Measurements from ENCODE around the gene TRIM63.

TRIM63 gene

DNA sequence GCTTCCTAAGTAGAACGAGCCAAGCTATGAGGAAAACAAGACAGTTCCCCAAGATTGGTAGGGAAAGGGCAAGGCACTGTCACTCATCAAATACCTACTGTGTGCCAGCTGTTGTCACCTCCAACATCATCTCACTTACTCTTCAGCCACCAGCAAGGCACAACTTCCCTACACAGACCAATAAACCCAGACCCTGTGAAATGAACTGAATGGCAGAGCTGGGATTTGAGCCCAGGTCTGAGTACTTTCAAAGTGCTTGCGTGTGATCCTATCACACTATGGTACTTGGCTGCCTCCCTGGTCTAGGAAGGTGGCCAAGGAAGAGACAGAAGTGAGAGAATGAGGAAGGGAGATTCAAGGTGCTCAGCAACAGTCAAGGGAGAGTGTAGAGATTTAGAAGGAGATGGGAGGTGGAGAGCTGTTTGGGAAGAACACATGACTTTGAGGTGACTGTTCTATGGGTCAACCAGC, 16.7 kb upstream of the TRIM63 start:
- FAIRE-seq, result no peak

DNA sequence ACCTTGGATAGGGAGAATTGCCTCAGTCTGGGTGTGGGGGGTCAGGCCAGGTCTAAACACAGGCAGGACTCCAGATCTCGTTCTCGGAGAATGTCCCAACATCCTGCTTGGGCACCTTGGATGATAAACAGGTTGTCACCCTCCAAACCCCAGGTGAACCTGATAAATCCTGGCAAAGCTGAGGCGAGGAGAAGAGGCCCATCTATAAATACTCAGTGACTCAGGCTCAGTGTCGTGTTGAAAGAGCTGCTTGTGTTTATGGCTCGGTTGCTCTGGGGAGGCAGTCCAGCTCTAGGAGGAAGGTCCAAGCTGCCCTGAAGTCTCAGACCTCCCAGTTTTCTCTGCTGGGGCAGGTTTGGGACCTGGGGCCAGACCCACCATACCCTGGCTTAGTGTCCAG, 15.8 kb upstream of the TRIM63 start:
- FAIRE-seq, result no peak

- no peak for FAIRE-seq
Observed at GRCh38 chr1:26082020-26082350, 14.6 kb upstream of the TRIM63 start.

- FAIRE-seq, result no peak
Observed at GRCh38 chr1:26081267-26082019, 14.0 kb upstream of the TRIM63 start.

DNA sequence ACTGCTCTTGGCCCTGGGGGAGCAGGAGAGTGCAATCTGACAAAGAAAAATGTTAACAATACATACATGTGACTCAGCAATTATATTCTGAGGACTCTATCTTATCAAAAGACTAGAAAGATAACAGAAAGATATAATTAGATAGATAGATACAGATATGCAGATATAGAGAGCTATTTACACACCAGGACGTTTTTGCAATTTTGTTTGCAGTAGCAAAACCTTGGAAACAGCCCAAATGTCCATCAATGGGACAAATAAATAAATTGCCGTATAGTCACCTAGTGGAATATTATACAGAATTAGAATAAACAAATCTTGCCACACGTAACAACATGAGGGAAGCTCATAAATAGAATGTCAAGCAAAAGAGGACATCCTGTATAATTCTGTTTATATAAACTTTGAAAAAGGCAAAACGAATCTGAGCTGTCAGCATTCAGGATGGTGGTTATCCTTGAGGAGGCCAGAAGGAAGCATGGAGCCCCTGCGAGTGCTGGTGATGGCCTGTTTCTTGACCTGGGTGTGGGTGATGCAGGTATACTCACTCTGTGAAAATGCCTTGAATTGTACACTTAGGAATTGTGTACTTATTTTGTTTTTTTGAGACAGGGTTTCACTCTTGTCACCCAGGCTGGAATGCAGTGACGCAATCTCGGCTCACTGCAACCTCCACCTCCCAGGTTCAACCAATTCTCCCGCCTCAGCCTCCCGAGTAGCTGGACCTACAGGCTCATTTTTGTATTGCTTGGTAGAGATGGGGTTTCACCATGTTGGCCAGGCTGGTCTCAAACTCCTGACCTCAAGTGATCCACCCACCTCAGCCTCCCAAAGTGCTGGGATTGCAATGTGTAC, 12.8 kb upstream of the TRIM63 start:
- FAIRE-seq, result no peak

- no peak for FAIRE-seq
Observed at GRCh38 chr1:26079178-26079563, 11.7 kb upstream of the TRIM63 start.

DNA sequence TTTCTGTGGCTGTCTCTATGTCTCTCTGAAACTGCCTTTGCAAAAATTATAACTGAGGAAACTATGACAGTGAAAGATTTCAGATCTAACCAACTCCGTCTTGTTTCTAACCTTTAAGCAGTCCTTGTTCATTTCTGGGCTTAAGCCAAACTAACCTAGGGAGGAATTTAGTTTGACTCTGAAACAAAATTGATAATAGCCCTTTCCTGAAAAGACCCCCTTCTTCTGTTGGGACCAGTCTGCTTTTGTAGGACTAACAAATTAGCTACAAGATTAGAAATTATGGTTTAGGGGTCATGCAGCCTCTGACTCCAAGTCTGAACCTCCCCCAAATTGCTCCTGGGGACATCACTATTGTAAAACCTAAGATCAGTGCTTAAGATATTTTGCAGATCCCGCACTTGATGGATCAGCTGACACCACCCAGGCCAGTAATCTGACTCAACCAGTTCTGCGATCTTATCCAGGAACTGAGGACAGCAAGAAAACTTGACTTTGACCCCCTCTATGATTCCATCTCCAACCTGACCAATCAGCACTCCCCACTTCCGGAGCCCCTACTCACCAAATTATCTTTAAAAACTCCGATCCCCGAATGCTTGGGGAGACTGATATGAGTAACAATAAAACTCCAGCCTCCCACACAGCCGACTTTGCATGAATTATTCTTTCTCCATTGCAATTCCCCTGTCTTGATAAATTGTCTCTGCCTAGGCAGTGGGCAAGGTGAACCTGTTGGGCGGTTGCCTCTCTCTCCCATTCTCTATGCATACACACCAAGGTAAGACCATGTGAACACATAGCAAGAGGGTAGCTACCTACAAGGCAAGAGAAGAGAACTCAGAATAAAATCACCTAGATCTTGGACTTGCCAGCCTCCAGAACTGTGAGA, 11.1 kb upstream of the TRIM63 start:
- FAIRE-seq, result no peak

GRCh38 chr1:26077524-26077923, 10.1 kb upstream of the TRIM63 start:
- no peak for FAIRE-seq

GRCh38 chr1:26075421-26076144, 8.2 kb upstream of the TRIM63 start:
- no peak for FAIRE-seq

DNA sequence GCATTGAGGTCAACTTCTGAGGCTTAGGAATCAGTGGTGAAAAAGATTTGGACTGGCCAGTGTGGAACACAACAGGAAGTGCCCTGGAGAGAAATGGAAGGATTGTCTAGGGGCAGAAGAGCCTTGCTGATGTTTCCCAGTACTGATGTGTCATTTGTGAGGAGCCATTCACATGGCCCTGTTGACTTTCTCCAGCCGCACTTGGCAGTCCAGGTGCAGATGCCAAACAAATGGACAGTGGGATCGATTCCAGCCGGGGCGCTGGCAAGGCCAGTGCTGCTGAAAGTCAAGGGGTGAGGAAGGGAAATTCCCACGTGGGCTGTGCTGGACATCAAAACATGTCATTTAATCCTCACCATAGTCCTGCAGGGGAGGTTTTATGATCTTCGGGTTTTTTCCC, 4.9 kb upstream of the TRIM63 start:
- no peak for FAIRE-seq

GRCh38 chr1:26070963-26071342, 3.5 kb upstream of the TRIM63 start:
- FAIRE-seq, result no peak

- no peak for FAIRE-seq
Observed at GRCh38 chr1:26070296-26070962, 3.0 kb upstream of the TRIM63 start.

DNA sequence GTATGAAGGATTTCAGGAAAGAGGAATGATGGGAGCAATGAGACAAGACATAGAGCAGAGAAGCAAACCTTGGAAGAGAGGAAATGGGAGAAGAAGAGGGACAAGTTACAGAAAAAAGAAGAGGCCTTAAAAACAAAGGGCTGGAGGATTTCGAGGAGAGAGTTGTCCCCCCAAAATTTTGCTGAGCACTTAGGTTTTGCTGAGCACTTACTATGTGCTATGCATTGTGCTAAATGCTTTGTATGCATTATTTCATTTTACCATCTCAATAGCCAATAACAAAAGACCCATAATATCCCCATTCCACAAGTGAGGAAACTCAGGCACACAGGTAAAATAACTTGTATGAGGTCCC, 2.5 kb upstream of the TRIM63 start:
- no peak for FAIRE-seq

DNA sequence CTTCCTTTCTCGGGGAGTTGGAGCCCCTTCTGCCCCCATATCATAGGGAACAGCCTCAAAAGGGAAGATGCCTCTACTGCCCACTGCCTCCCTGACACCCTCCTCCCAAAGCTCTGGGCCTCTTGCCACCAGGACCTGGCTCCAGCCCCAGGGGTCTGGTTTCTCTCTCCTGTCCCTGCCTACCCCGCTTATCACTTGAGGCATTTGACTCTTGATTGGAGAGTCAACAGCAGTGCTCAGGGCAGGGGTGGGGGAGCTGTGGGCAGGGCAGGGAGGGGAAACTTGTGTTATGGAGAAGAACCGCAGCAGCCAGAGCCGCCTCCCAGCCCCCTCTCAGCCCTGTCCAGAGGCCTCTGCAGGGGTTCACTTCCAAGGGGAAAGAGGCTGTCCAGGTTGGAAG, 573 bp downstream of the TRIM63 start:
- no peak for FAIRE-seq

GRCh38 chr1:26066160-26066559, 1.3 kb downstream of the TRIM63 start:
- FAIRE-seq, result no peak

DNA sequence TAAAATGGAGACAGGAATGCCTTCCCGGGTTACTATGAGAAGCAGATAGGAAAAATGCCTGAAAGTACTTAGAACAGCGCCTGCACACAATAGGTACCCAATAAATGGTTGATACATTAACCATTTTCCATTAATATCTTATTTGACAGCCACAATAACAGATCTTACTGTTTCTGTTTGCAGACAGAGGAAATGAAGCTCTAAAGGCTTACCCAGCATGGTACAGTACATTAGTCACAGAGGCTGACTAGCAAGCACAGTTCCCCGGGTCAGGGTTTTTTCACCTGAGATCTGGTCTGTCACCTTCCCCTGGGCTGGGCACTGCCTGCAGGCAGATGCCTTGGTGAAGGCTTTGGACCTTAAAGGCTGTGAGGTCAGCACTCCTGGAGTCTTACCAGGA, 2.9 kb downstream of the TRIM63 start:
- no peak for FAIRE-seq

GRCh38 chr1:26060832-26061574, 6.4 kb downstream of the TRIM63 start:
- FAIRE-seq, result no peak

DNA sequence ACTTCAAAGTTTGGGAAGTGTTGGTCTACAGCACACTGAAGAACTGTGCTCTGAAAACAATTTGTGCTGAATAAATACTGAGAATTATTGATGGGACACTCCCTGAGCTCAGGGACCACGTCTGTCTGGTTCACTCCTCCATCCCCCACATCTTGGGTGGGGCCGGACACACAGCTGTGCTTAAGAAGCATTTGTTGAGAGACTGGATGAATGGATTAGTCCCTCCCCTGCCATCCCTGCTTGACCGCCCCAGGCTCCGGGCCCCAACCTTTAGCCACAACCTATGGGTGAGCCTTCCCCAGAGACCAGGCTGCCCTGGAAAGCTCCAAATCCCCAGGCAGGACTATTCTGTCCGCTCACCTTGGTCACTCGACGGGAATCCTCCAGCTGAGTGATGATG, 7.5 kb downstream of the TRIM63 start:
- FAIRE-seq, result no peak

- no peak for FAIRE-seq
Observed at GRCh38 chr1:26058052-26058595, 9.3 kb downstream of the TRIM63 start.

GRCh38 chr1:26057189-26057588, 10.2 kb downstream of the TRIM63 start:
- FAIRE-seq, result no peak

DNA sequence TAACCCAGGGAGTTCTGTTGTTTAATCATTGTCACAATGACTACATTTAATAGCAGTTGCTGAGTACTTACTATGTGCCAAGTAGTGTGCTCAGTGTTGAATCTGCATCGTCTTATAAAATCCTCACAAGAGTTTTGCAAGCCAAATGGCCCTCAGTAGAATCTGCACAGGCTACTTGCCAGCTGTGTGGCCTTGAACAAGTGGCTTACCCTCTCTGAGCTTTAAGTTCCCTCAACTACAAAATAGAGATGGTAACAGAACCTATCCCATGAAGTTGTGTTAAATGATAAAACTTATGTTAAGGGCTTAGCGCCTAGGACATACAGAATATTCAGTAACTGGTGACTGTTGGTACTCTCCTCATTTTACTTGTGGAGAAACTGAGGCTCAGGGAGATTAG, 12.4 kb downstream of the TRIM63 start:
- no peak for FAIRE-seq
